ENCODE measurements around the gene PDE6D.

The PDE6D gene

DNA sequence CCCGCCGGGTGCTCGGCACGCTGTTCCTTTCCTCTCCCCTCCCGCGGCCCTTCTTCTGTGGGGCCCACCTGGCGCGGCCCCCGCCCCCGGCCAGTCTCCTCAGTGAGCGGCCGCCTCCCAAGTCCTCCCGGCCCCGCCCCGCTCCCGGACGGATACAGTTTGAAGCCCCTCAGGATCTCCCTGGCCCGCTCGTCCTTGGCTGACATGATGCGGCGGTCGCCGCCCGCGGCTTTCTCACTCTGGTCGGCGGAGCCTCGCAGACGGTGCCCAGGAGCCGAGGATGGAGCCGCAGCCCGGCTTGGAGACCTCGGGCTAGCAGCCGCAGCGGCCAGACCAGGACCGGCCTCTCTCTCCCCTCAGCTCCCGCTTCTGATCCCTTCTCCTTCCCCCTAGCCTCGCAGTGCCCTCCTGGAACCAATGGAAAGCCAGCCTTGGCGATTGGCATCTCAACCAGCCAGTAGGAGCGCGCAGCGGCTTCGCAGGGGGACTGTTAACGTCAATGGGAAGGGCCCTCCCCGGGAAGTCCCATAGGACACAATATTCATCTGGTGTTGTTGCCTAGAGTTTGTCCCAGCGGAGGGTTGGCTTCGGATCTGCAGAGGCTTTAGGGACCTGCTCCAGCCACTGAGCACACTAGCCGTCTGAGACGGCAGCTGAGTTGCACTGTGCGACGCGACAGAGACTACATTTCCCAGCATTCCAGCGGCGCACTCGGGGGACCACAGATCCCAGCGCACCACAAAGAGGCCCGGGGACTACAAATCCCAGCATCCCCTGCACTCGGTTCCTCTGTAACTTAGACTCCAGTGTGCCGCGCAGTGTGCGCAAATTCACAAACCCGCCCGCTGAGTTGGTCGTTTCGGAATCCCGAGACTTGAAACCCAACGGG lies at the start of gene PDE6D:
Gene PDE6D (minus strand): TSS at position 374 of the 889 bp plus-strand sequence. CDS start 168 bp downstream, at position 206.
- peak; percentile 76 for FAIRE-seq
- peak; percentile 91 for DNase-seq (ENCODE audit: low spot score)

GRCh38 chr2:231821908-231822307 lies 40.8 kb upstream of the PDE6D start:
- FAIRE-seq (no peak), DNase-seq (ENCODE audit: low spot score) (peak; percentile 2)

- DNase-seq (ENCODE audit: low spot score) (no peak), FAIRE-seq (no peak)
Measured at GRCh38 chr2:231820786-231821303, 39.8 kb upstream of the PDE6D start.

- FAIRE-seq (no peak), DNase-seq (ENCODE audit: low spot score) (peak; percentile 2)
Measured at GRCh38 chr2:231819447-231820042, 38.5 kb upstream of the PDE6D start.

DNA sequence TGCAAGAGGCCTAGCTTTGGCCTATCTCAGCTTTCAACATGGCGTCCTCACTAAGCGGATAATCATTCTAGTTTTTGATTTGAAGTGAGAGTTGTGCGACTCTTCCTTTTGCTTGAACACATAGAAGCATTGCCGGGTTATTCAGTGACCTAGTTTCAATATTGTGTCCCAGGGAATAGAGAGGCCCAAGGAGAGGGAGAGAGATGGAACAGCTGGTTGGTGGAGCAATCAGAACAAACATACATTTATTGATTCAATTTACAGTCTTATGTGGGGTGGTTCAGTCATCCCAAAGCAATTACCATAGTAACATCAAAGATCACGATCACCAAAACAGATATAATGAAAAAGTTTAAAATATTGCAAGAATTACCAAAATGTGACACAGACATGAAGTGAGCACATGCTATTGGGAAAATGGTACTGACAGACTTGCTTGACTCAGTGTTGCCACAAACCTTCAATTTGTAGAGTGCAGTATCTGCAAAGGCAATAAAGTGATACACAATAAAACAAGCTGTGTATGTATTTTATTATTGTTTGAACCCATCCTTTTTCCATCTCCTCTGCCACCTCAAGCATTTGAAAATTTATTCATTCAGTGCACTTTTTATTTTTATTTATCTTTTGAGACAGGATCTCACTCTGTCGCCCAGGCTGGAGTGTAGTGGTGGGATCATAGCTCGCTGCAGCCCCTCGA lies 35.4 kb upstream of the PDE6D start:
- peak; percentile 1 for DNase-seq (ENCODE audit: low spot score)
- FAIRE-seq, result no peak

- DNase-seq (ENCODE audit: low spot score) (peak; percentile 52), FAIRE-seq (no peak)
Measured at GRCh38 chr2:231810905-231811304, 29.8 kb upstream of the PDE6D start.

DNA sequence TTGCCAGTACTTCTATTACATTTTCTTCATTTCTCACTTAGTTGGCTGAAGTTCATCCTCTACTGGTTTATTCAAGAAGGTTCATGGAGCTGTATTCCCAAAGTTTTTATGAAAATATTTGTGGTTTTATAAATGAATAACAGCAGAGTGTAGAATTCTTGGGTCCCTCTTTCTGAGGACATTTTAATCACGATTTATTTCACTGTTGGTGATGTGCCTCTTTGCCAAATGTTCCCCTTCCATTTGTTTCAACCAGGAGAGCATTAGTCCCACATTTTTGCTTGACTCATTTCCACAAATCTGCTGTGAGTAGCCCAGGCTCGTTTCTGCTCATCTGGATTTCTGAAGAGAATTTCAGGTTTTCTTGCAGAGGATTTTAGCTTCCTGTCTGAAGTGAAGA lies 25.9 kb upstream of the PDE6D start:
- FAIRE-seq (no peak), DNase-seq (ENCODE audit: low spot score) (no peak)

DNA sequence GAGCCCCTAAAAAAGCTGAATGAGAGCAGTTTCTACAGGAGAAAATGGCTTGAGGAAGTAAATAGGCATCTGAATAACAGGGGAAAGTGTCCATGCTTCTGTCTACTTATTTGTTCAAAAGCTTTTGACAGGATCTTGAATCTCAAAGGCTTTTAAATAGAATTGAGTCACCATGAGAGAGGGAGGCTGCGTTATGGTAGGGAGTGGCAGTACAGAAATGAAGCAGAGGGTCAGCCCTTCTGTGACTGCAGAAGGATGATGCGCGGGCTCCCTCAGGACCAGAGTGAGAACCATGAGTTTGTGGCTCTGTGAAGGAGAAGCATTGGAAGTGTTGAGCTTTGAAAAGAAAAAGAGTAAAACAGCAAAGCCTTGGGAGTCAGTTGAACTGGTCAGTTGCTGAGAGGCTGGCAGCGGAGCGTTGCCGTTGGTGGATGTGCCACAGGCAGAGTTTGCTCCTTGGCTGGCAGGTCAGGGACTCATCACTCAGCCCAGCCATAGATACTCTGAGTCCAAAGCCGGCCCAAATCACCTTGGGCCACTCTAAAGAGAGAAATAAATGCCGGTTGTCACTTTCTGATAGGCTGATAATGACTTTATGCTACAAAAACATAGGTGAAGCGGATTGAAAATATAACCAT lies 22.5 kb upstream of the PDE6D start:
- FAIRE-seq, result no peak
- no peak for DNase-seq (ENCODE audit: low spot score)

DNA sequence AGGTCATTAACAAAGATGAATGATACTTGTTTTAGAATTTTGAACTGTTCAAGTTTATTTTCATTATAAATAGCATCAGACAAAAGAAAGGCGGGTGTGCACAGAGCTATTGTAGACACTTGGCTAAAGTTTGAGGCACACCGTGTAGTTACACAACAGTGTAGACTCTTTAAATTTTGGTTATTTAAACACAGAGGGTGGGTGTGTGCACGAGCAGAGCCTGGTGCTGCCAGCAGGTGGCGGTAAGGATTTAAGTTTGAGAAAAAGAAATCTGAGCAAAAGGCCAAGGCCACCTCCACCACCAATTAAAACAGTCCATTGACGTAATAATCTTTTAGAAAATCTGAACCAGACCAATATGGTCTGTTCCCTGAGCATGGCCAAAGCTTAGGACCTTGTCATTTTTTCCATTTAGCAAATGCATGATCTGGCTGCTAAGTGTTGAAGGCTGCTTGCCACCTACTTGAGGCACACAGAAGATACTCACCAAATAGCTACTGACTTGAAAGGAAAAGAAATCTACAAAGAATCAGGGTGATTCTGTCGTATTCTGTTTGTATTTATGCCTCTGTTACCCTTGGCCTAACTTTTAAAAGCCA lies 19.5 kb upstream of the PDE6D start:
- peak; percentile 6 for DNase-seq (ENCODE audit: low spot score)
- FAIRE-seq, result no peak

DNA sequence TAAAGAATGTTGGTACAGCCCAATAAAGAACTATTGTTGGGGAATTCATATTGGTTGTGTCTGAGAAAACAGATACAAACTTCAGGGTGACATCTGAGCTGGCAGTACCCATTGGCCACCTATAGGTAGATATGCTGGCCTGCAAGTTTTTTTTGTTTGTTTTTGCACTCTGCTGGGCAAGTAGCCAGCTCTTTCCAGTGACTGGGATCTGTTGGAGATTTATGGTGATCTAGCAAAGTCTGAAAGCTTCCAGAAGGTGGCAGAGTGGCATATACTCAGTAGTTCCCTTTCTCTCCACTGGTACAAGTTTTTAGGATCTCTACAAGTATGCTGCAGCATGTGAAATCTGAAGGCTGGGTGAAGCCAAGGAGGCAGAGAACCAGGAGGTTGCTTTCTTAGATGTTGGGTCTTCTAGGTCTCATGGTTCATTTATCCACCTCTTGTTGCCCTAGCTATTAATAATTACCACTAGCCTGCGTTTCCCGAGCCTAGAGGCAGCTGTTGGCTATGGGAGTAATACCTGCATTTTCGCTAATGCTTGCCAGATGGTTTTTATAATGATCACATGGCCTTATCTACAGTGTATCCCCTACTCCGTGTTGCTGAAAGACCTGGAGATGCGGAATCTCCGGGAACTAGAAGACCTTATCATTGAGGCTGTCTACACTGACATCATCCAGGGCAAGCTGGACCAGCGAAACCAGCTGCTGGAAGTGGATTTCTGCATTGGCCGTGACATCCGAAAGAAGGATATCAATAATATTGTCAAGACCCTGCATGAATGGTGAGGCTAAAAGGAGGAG lies 14.6 kb upstream of the PDE6D start:
- DNase-seq (ENCODE audit: low spot score) (peak; percentile 72), FAIRE-seq (peak; percentile 73)

DNA sequence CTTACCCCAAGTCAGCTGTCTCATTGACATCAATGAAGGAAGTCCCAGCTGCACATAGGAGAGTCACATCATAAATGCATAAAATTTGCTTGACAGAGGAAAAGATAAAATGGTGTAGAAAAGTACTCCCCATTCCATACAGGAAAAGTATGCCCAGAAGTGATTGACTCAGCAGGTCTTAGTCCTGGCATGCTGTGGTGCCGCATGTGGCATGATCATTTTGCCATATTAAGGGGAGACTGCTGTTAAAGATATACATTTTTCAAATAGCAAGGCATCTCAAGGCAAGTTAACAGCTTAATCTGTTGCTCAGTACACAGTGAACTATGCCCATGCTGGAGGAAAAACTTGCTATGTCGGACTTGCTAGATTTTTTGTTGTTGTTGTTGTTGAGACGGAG lies 13.3 kb upstream of the PDE6D start:
- FAIRE-seq (no peak), DNase-seq (ENCODE audit: low spot score) (no peak)

GRCh38 chr2:231791107-231791506 lies 10.0 kb upstream of the PDE6D start:
- FAIRE-seq (no peak), DNase-seq (ENCODE audit: low spot score) (no peak)

GRCh38 chr2:231786917-231787292 lies 5.8 kb upstream of the PDE6D start:
- FAIRE-seq (no peak), DNase-seq (ENCODE audit: low spot score) (no peak)

DNA sequence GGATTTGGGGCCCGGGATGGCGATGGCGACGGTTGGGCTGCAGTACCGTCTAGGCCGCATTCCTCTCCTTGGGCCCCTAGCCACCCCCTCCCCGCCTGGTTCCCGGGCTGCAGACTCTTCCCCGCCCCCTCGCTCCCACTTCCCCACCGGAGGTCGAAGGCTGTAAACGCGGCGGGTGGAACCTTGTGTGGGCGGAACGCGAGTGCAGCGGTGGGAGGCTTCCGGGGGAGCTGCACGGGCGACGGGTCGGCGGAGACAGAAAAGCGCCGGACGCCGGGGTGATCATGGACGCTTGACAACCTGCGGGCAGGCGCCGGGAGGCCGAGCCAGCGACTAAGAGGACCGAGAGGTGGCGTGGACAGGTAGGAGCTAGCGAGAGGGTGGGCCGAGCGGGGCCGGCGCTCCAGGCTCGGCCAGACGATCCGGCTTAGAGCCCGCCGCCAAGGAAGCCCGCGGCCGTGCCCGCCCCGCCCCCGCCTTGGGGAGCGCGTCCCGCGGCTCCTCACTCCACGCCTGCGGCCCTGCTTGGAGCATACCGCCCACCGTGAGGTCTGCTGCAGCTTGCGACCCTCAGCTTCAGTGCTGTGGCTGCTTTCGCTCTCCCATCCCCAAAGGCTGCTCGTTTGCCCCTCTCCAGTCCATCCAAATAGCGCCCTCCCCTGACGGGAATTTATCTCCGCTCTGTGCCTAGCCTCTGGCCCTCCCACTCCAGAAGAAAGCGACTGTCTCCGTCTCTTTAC lies 5.3 kb upstream of the PDE6D start, which contains the start of gene COPS7B:
Gene COPS7B (plus strand): TSS at position 269 of the 740 bp plus-strand sequence. CDS start 2,126 bp downstream, outside the sequence.
- FAIRE-seq (no peak), DNase-seq (ENCODE audit: low spot score) (peak; percentile 55)

DNA sequence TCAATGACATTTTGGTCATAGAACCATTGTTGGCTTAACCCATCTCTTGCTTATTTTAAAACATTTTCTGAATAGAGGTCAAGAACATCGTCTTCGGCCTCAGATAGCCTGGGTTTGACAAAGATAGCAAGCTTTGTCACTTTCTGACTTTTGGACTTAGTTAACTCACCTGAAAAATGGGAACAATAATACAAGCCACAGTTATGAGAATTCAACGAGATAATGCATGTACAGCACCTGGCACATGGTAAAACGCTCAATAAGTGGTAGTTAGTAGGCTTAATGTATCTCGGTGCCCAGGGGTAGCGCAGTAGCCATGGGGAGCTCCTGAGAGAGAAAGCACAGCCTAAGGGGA lies 4.7 kb upstream of the PDE6D start:
- DNase-seq (ENCODE audit: low spot score) (no peak), FAIRE-seq (no peak)

- no peak for DNase-seq (ENCODE audit: low spot score)
- no peak for FAIRE-seq
Measured at GRCh38 chr2:231785413-231785812, 4.3 kb upstream of the PDE6D start.

DNA sequence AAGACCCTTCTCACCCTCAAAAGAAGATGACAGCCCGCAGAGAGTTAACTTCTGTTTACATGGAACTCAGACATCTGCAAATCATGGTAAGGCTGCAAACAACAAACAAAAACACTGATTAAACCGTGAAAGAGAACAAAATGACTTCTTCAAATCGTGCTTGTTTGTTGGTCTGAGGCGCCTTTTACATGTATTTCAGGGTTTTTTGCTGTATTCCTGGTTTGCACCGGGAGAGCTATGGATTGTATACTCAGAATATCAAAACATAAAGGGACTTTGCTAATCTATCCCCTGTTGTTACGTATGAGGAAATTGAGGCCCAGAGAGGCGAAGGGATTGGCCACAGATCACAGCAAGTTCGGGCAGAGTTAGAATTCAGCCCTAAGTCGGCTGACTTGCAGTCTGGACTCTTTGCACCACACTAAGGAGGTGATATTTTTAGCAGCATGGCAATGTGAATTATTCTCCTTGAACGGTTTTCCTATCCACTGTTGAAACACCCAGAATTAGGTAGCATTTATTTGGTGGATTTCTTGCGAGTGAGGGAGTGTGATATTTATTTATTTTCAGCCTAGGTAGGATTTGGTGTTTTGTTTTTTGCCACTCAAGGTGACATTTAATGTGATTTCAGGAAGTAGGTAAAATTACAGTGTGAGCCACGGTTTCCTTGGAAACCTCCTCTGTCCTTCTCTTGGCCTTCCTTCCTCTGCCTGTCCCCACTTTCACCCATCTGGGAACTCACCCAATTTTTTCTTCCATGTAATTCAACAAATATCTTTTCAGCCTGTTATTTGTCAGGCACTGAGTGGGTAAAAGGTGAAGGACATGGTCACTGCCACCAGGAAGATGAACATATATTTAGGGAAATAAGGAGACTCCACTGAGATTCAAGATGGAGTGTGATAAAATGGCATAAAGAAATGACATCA lies 980 bp upstream of the PDE6D start:
- FAIRE-seq, result no peak

DNA sequence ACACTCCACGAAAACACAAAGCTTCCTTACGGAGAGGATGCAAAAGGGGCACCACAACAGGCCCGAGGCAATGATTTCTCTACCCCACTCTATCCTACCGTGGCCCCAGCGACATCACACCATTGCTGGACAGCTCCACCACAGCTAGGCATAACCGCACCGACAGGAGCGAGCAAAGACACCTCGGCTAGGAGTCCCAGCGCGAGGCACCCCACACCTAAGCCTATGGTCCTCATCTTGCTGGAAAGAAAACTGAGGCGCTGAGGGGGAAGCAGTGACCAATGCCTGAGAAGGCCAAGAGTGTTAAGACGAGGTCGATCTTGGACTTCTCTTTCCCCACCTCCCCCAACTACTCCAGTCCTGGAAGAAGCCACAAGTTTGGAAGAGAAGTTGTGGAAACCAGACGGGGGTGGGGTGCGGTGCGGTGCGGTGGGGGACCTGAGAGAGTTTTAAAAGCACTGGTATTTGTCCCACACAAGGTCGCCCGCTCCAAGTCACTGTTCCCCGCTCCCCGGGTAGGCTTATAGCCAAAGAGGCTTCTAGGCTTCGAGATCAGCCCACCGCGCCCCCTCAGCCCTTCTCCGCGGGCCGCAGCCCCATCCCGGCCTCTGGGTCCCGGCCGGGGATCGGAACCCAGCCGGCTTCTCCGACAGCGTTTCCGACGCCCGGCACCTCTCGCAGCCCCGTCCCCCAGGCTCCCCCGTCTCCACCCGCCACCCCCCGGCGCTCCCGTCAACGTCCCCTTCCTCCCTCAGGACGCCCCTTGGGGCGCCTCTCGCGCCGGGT lies 766 bp downstream of the PDE6D start:
- DNase-seq (ENCODE audit: low spot score) (no peak), FAIRE-seq (no peak)

More for the DNA sequence above, 980 bp upstream of the PDE6D start:
- DNase-seq (ENCODE audit: low spot score), result no peak

Measured in RCC 7860 (cell line).